GM11168 (cell line): Measurements from ENCODE around the gene RTTN.
"Not testable (repeated sequence)": the region's sequence is repeated elsewhere in the genome, so short reads cannot be mapped to it uniquely, and the experiment has no call there.

Source experiments
- in situ Hi-C: fragments of 300-500 bp; cut with MboI; formaldehyde crosslinking; loops from one replicate; pipeline ENCODE4 v1.12.0; 2022; ENCODE audit warnings: low sequenced_read_pairs; ENCODE audit not compliant: unreplicated experiment

Gene RTTN, protein sequence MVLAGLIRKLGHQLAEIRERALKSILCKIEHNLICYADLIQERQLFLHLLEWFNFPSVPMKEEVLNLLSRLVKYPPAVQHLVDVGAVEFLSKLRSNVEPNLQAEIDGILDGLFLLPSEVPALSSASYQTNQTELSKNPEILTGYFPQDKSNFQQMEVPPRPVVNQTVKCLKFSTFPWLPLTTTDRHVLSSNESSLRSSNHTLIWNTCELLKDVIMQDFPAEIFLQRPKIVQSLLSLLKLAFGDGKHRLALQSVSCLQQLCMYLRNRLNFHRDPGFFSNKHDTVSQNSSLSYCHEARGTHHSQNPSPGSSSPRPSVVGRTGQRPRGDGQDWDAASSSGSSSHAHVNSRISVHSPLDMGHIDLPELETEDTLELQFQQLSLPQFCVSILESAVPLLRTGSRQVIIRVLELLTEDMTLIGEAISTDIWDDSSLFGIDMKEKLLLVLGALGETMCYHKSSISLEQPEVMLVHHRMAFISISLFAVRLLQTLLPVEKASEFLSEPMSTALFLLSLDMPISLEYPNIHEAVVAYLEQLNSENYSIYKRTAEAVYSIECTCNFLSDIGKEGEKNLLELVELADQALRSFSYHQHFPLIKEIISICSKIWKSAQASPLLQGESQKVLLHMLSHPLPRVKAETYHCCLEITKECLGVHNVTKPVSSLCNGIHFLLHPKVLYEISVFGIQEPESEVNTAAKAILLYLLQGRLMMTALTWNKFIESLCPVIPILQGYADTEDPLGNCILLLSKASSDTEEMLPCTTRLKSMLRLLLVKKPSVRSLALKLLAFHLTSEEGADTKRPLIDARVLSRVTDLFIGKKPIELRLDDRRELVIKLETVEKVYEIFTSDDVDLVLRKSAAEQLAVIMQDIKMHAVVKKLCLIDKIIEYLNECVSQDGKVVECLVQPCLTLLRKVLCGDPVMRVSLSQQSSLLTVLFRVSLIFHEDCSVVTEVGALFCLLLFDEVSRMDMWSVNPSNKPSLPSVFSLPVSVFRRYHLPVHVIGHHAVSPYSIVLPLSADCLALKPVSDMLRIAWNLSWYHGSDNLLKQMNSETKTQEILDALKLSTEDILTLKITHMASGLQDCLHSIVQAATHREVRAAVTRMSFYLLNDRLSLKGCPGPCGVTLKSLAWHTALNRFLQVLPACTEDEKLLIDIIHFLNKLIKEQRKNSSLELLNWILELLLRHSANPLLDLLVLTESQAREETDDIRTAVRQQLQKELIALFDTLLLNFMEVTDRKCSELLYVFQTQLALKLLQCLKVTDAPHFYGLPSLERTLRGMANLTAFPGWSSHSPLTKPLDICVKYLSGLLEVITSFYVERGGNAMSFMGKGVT (N-terminal part only)

GRCh38 chr18:70205421-70206397 lies at the start of gene RTTN:
Gene RTTN (minus strand): TSS chr18:70205687. CDS start chr18:70205658, 29 bp downstream.
- in situ Hi-C loops = no loop called here

DNA sequence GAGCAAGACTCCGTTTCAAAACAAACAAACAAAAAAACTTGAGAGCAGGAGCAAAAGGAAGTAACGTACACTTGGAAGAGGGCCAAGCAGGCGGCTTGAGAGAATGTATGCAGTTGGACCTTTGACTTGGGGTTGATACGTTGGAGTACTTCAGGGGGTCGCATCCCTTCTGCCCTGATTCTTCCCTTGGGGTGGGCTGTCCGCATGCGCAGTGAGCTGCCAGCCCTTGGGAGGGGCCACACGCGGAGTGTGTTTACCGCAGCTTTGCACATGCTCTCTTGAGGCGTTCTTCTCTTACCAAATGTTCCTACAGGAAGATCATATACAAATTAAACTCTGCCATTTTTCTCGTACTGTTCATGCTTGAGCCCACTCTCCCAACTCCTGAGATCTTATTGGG lies 45.3 kb upstream of the RTTN start:
- in situ Hi-C loops = no loop called here

- in situ Hi-C loops = not testable (repeated sequence)
Observed at GRCh38 chr18:70249861-70250260, 44.4 kb upstream of the RTTN start.

GRCh38 chr18:70249118-70249517 lies 43.6 kb upstream of the RTTN start:
- in situ Hi-C loops = no loop called here

GRCh38 chr18:70246061-70246466 lies 40.6 kb upstream of the RTTN start:
- in situ Hi-C loops = no loop called here

DNA sequence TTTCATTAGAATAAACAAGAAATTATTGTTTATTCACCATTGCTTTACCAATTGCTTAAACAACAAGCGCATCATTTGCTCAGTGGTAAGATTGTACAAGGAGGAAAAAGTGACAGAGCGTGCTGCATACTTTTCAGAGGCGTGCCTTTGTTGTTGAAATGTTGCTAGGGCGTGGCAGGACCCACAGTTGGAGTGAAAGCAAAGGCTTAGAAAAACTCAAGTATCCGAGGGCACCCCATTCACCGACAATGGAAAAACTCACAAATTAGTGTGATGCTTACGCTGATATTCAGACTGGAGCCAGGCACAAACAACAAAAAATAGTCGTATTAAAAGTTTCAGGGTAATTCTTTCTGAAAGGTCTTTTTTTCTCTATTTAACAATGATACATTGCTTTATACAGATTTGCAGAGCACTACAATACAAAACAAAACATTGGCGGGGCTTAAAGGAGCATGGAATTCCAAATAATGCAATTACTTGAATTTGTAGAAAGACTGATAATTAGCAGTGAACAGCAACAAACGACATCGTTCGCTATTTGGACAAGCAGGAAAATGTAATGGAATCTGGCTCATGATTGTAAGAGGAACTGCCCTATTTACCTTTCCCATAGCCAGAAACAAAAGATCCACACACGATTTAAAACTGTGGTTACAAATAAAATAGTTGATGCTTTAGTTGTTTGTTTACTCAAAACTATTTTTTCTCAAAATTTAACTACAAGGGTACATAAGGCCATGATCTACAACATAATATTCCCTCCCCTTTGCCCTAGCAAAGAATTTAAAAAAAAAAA lies 37.8 kb upstream of the RTTN start:
- in situ Hi-C loops = no loop called here

DNA sequence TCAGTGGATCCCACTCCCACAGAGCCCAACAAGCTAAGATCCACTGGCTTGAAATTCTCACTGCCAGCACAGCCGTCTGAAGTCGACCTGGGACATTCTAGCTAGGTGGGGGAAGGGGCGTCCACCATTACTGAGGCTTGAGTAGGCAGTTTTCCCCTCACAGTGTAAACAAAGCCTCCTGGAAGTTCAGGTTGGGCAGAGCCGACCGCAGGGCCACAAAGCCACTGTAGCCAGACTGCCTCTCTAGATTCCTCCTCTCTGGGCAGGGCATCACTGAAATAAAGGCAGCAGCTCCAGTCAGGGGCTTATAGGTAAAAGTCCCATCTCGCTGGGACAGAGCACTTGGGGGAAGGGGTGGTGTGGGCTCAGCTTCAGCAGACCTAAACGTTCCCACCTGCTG lies 31.4 kb upstream of the RTTN start:
- in situ Hi-C loops = not testable (repeated sequence)

DNA sequence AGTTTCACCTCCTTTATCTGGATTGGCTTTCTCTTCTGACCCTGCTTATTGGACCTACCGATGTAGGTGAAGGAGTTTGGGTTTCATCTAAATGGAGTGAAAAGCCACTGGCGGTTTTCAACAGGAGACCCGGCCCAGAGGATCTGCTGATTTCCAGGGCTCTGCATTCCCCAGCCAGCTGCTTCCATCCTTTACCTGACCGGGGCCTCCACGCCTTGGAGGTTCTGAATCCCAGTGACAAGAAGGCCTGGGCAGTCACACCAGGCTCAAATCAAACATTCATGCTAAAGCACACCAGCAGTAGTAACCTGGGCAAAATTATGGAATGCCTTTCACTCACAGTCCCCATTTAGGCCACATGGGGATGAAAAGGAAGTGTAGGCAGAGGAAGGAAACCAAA lies 30.0 kb upstream of the RTTN start:
- in situ Hi-C loops = no loop called here

DNA sequence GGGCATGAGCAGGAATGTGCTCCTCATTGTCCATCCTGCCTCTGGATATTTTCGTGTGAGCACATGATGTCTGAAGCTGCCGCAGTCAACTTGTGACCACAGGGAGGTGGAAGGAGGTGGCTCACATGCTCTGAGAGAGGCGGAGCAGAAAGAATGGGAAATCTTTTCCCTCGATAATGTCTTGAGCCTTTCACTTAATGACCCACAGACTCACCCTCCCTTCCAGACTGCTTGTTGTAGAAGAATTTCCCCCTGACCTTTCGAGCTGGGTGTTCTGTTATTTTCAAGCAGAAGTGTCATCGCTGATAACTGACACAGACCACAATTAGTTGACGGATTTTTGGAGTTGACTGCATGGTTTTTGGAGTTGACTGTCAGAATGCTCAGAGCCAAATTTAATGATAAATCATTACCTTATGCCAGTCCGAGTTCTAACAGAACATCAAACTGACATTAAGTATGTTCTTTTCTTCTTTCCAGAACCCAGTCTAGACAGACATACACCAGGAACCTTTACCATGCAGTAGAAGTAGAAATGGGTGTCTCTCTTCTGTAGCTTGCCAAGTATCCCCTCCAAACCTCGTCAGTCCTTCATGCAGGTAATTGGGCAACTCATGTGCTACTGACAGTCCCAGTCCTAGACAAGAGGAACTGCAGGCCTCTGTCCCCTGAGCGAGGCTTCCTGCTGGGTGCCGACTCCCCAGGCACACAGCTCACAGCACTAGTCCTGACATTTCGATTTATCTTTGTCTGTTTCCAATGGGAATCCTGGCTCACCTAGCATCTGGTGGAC lies 29.4 kb upstream of the RTTN start:
- in situ Hi-C loops = no loop called here

DNA sequence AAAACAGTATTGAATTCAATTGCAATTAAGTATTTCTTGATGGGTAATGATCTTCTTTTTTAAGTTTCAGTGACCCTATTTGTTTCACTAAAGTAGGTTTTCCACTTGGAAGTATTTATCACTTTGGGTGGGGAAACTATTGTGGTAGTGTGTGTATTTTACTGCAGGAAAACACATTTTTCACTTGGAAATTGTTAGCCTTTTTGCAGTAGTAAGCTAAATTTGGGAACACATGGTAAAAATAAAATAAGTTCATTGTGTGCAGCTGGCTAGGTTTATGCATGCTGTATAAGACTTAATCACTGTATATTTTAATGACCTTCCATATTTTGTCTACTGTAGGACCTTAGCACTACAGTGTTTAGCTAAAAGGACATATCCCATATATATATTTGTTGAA lies 28.5 kb upstream of the RTTN start:
- in situ Hi-C loops = no loop called here

- in situ Hi-C loops = no loop called here
Observed at GRCh38 chr18:70232261-70232660, 26.8 kb upstream of the RTTN start.

DNA sequence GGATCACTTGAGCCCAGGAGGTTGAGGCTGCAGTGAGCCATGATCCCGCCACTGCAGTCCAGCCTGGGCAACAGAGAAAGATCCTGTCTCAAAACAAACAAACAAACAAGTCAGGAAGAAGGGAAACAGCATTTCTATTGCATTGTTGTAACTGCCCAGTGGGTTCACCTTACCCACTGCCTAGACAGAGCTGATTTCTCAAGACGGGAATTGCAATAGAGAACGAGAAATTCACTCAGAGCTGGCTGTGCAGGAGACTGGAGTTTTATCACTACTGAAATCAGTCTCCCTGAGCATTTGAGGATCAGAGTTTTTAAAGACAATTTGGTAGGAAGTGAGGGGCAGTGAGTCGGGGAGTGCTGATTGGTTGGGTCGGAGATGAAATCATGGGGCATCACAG lies 24.2 kb upstream of the RTTN start:
- in situ Hi-C loops = no loop called here

DNA sequence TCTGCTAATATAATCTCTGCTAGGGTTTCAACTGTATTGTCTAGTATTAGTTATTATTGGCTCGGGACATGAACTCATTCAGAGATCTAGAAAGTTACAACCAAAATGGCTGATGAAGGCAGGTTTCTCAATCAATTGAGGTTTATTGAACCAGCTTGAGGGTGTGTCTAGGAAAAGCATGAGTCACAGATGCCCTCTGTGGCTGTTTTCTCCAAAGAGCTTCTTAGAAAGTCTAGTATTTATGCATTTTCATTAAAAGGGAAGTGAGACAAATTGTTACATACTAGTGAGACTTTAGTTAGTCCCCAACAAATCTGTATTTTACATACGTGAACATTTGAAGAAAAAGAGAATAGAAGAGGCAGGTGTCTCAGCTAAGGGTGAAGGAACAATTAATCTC lies 23.0 kb upstream of the RTTN start:
- in situ Hi-C loops = no loop called here

DNA sequence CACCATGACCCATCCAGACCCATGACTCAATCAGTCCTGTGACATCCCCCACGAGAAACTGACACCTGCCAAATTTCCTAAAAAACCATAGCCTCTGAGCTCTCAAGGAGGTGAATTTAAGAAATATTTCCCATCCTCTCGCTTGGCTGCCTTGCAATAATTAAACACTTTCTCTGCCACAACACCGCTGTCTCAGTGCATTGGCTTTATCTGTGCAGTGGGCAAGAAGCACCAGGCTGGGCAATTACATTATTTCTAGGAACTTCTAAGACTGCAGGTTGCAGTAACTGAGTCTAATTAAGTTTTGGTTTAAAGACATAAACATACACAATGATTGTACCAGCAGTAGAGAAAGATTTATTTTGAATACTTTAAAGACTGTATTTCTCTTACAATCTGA lies 22.0 kb upstream of the RTTN start:
- in situ Hi-C loops = no loop called here

DNA sequence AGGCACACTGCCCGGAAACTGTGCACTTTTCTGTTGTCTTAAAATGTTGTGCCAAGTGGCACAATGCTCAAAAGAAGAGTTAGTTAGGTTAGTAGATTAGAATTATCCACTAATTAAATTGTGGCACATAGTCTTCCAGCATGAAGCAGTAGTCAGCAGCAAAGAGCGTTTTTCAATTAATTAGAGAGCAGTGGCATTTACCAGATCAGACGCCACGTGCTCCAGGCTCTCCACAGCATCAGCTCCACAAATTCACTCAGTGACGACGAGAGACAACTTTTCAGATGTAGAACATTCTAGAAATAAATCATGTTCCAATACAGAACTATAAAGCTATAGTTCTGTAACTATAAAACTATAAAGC lies 16.4 kb upstream of the RTTN start:
- in situ Hi-C loops = no loop called here

DNA sequence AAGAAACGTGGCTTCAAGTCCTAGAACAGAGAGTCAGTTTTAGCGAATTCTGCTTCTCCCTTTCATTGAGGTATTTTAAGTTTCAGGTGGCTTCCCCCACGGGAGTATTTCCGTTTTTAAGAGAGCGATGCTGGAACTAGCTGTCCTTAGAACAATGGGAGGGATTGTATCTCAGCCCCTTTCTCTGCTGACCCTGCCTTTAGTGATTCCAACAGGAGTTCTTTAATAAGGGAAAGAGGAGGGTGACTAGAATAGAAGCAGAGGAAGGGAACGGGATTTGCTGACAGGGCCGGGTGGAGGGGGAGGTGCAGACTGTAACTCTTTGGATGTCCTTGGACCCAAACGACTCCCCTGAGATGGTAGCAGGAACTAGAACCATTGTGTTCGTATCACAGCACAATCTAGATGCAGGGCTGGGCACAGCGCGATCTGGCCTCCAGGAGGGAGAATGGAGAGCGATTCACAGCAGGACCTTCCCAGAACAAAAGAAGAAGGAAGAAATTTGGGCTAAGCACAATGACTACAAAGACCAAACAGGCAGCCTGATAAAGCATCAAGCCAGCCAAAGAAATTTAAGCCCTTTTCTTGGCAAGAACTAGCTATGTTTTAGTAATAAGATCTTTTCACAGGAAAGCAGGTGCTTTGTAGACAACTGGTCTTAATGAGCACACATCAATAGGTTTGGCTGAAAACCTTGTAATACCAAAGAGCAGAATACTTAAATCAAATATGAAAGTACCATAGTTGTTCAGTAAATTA lies 15.8 kb upstream of the RTTN start:
- in situ Hi-C loops = no loop called here

DNA sequence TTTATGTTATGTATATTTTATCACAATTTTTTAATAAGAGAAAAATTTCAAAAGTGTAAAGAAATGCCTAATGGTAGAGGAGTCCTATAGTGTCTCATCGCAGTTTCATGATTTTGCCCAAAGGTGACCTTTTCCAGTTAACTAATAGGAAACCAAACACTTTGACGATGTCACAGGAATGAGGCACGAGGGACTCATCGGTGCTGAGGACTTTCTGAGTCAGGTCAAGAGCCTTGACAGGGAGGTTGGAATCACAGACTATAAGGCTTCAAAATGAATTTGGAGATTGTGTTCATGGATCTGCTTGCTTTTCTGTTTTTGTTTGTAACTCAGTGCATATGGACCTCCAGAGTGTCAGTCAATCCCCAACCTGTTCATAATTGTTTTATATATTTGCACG lies 15.1 kb upstream of the RTTN start:
- in situ Hi-C loops = no loop called here
